GM21381 (cell line): ENCODE measurements around the gene TOGARAM2.
A peak's percentile ranks its signal among the peaks of the same experiment; 100 is the strongest.

Experiments used
- ATAC-seq: cut with Tn5 transposase; IDR thresholded peaks from one replicate; pipeline ENCODE4 v1.9.1; 2021; ENCODE audit warnings: mild to moderate bottlenecking, moderate library complexity; ENCODE audit not compliant: unreplicated experiment

TOGARAM2 gene

GRCh38 chr2:28997847-28998735 is 17.0 kb downstream of the TOGARAM2 start:
- no peak for ATAC-seq

- ATAC-seq = peak; percentile 89
Observed at GRCh38 chr2:29000481-29000880, 19.4 kb downstream of the TOGARAM2 start.

GRCh38 chr2:29000956-29001355 is 19.9 kb downstream of the TOGARAM2 start:
- ATAC-seq = no peak

- no peak for ATAC-seq
Observed at GRCh38 chr2:29001806-29002205, 20.7 kb downstream of the TOGARAM2 start.

- no peak for ATAC-seq
Observed at GRCh38 chr2:29004755-29005154, 23.7 kb downstream of the TOGARAM2 start.

- no peak for ATAC-seq
Observed at GRCh38 chr2:29005331-29005730, 24.2 kb downstream of the TOGARAM2 start.

GRCh38 chr2:29006092-29006979 is 25.2 kb downstream of the TOGARAM2 start:
- no peak for ATAC-seq

- ATAC-seq = no peak
Observed at GRCh38 chr2:29006980-29007301, 25.8 kb downstream of the TOGARAM2 start.

- ATAC-seq = no peak
Observed at GRCh38 chr2:29009270-29009669, 28.2 kb downstream of the TOGARAM2 start.

- no peak for ATAC-seq
Observed at GRCh38 chr2:29009711-29010677, 28.9 kb downstream of the TOGARAM2 start.

- no peak for ATAC-seq
Observed at GRCh38 chr2:29010946-29011345, 29.8 kb downstream of the TOGARAM2 start.

- no peak for ATAC-seq
Observed at GRCh38 chr2:29011418-29012060, 30.4 kb downstream of the TOGARAM2 start.

- no peak for ATAC-seq
Observed at GRCh38 chr2:29012211-29012681, 31.1 kb downstream of the TOGARAM2 start.

- no peak for ATAC-seq
Observed at GRCh38 chr2:29013057-29013780, 32.1 kb downstream of the TOGARAM2 start.

GRCh38 chr2:29014331-29014730 is 33.2 kb downstream of the TOGARAM2 start:
- ATAC-seq = no peak

- ATAC-seq = no peak
Observed at GRCh38 chr2:29014811-29015421, 33.8 kb downstream of the TOGARAM2 start.

- ATAC-seq = no peak
Observed at GRCh38 chr2:29015701-29016470, 34.8 kb downstream of the TOGARAM2 start.

GRCh38 chr2:29016504-29016903 is 35.4 kb downstream of the TOGARAM2 start:
- no peak for ATAC-seq
